Stomach smooth muscle (tissue), 2 donors: ENCODE data around the gene AQP12B.
A peak's percentile ranks its signal among the peaks of the same experiment; 100 is the strongest.

ENCODE experiments used
- H3K27ac ChIP-seq: one replicate; pipeline ENCODE4 v1.7.0; 2013; ENCODE audit warnings: mild to moderate bottlenecking, low read length, inconsistent platforms
- H3K27me3 ChIP-seq, 2 donors: one replicate each; pipeline ENCODE4 v1.7.0; 2013; ENCODE audit warnings: low read length in 2 of 2; ENCODE audit not compliant: insufficient read depth in 2 of 2, control insufficient read depth in 1 of 2
- H3K36me3 ChIP-seq, 2 donors: one replicate each; pipeline ENCODE4 v1.7.0; 2013; ENCODE audit warnings: low read length in 2 of 2; ENCODE audit not compliant: control insufficient read depth in 2 of 2, insufficient read depth in 2 of 2
- H3K4me1 ChIP-seq: one replicate; pipeline ENCODE4 v1.7.0; 2013; ENCODE audit warnings: low read length; ENCODE audit not compliant: control insufficient read depth, insufficient read depth
- H3K4me3 ChIP-seq, 2 donors: one replicate each; pipeline ENCODE4 v1.7.0; 2013; ENCODE audit warnings: low read length in 2 of 2
- H3K9ac ChIP-seq, 2 donors: one replicate each; pipeline ENCODE4 v1.7.0; 2013; ENCODE audit warnings: low read length in 2 of 2, mild to moderate bottlenecking in 1 of 2
- H3K9me3 ChIP-seq, 2 donors: one replicate each; pipeline ENCODE4 v1.7.0; 2013; ENCODE audit warnings: low read length in 2 of 2; ENCODE audit not compliant: control insufficient read depth in 2 of 2
- donor health status: healthy.
- donor health status: Pancreatic carcinoma.

The AQP12B gene

GRCh38 chr2:240644859-240645301, 37.8 kb downstream of the AQP12B start:
- Histone ChIP-seq H3K27ac (no peak overlapping the region), H3K4me3 (no peak overlapping the region)

GRCh38 chr2:240644171-240644651, 38.5 kb downstream of the AQP12B start:
- Histone ChIP-seq H3K27ac (no peak overlapping the region), H3K36me3 (no peaks in the 10 kb centered on the region), H3K27me3 (peaks cover 20 to 33% of the 10 kb centered on the region in 2 donors), H3K9me3 (no peaks in the 10 kb centered on the region), H3K4me3 (no peak overlapping the region), H3K4me1 (no peaks in the 10 kb centered on the region), H3K9ac (no peak overlapping the region)

More at GRCh38 chr2:240644859-240645301, 37.8 kb downstream of the AQP12B start:
- H3K27me3 ChIP-seq: peaks cover 20 to 33% of the 10 kb centered on the region in 2 donors
- no peaks in the 10 kb centered on the region for H3K9me3 ChIP-seq
- H3K36me3 ChIP-seq: no peaks in the 10 kb centered on the region
- H3K9ac ChIP-seq: no peak overlapping the region
- H3K4me1 ChIP-seq: no peaks in the 10 kb centered on the region

DNA sequence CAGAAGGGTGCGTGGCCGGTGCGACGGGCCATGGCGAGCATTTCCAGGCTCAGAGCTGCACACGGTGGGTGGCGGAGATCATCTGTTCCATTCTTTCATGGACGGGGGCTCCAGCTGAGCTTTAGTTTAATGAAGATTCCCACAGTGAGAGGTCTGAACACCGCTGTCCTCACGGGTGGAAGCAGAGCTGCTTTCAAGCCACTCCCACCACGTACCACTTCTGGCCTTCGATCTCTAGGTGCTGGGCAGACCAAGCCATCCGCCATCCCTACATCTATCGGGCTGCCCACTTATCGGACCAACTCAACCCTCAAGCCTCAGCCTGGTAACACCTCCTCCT, 38.9 kb downstream of the AQP12B start:
- no peak overlapping the region for H3K9ac ChIP-seq
- no peaks in the 10 kb centered on the region for H3K9me3 ChIP-seq
- H3K27ac ChIP-seq: no peak overlapping the region
- no peak overlapping the region for H3K4me3 ChIP-seq
- H3K36me3 ChIP-seq: no peaks in the 10 kb centered on the region
- H3K27me3 ChIP-seq: peaks cover 18 to 31% of the 10 kb centered on the region in 2 donors
- H3K4me1 ChIP-seq: no peaks in the 10 kb centered on the region

DNA sequence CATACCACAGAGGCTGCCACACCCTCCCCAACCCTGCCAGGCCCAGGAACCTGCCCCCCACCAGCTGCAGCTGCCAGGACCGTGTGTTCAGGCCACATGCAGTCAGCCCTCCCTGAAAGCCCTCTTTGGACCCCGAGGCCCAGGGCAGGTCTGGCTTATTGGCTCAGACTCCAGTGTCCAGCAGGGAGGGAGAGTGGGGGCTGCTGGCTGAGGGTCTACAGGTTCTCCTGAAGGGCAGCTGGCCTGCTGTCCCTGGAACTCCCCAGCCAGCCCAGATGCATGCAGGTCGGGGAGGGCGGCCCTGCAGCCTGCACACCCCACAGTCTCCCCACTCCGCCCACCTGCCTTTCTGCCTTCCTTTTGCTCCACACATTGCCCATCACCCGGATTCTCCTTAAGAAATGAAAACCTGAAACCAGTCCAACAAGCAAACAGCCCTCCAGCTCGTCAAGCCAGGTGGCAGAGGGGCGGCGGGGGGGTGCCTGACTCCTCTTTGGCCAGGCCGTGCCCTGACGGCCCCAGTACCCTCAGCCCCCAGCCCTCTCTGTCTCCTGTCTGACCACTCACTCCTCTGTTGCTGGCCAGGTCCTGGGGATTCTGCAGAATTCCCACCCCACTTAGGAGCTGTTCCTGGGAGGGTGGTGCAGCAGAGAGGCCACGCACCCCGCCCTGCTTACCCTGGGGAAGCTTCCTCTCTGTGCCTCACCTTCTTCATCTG, 39.4 kb downstream of the AQP12B start:
- Histone ChIP-seq H3K27ac (no peak overlapping the region), H3K9ac (no peak overlapping the region), H3K4me3 (no peak overlapping the region), H3K36me3 (no peaks in the 10 kb centered on the region), H3K4me1 (no peaks in the 10 kb centered on the region), H3K27me3 (peaks cover 16 to 25% of the 10 kb centered on the region in 2 donors), H3K9me3 (no peaks in the 10 kb centered on the region)

DNA sequence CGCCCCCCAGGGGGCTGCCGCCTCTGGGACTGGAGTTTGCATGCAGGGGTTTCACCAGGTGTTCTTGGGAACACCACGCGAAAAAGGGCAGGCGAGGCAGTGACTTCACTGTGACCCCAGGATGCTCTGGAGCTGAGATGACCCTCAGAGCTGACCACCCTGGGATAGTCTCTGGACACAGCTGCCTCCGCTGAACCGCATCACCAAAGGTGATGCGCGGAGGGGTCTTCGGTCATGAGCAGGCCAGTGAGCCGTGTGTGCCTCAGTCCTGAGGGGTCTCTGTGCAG, 39.9 kb downstream of the AQP12B start:
- Histone ChIP-seq H3K4me3 (no peak overlapping the region), H3K9ac (no peak overlapping the region), H3K4me1 (no peaks in the 10 kb centered on the region), H3K9me3 (no peaks in the 10 kb centered on the region), H3K27me3 (peaks cover 14 to 28% of the 10 kb centered on the region in 2 donors), H3K36me3 (no peaks in the 10 kb centered on the region), H3K27ac (no peak overlapping the region)

- no peak overlapping the region for H3K4me3 ChIP-seq
- no peaks in the 10 kb centered on the region for H3K9me3 ChIP-seq
- no peaks in the 10 kb centered on the region for H3K4me1 ChIP-seq
- no peaks in the 10 kb centered on the region for H3K36me3 ChIP-seq
- no peak overlapping the region for H3K27ac ChIP-seq
- peaks cover 10 to 25% of the 10 kb centered on the region in 2 donors for H3K27me3 ChIP-seq
- H3K9ac ChIP-seq: no peak overlapping the region
Observed at GRCh38 chr2:240642061-240642805, 40.5 kb downstream of the AQP12B start.

DNA sequence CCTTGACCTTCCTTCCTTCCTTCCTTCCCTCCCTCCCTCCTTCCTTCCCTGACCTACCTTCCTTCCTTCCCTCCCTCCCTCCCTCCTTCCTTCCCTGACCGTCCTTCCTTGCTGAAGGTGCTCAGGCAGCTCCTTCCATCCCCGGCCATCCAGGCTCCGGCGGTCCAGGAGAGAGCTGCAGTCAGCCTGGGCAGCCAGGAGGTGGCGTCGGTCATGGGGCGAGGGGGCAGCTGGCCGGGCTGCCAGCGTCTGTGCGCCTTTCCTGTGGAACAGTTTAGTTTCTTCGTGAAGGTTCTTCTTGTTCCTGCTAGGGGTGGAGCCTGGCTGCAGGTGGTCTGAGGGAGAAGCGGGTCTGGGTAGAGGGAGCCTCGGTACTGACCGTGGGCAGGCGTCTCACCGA, 41.7 kb downstream of the AQP12B start:
- Histone ChIP-seq H3K9ac (no peak overlapping the region), H3K27ac (no peak overlapping the region), H3K27me3 (peaks cover 13 to 17% of the 10 kb centered on the region in 2 donors), H3K9me3 (no peaks in the 10 kb centered on the region), H3K4me3 (no peak overlapping the region), H3K4me1 (no peaks in the 10 kb centered on the region), H3K36me3 (no peaks in the 10 kb centered on the region)

DNA sequence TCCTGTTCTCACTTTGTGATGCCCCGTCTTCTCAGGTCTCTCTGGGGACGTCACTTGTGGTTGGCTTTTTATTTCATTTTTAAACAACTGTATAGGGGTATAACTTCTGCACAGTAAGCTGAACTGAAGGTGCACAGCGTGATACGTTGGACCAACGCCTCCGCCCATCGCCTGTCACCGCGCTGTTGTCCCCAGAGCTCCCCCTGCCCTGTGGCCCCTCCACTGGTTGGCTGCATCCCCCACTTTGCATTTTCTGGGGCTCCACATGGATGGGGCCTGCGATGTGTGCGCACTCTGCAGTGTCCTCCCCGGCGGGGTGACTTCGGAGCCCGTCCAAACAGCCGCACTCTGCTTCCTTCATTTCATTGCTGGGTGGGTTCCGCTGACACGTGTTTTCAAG, 43.1 kb downstream of the AQP12B start:
- Histone ChIP-seq H3K4me3 (no peak overlapping the region), H3K9me3 (no peaks in the 10 kb centered on the region), H3K27ac (no peak overlapping the region), H3K4me1 (no peaks in the 10 kb centered on the region), H3K9ac (no peak overlapping the region), H3K27me3 (peaks cover 10 to 11% of the 10 kb centered on the region in 2 donors), H3K36me3 (no peaks in the 10 kb centered on the region)

GRCh38 chr2:240638512-240639160, 44.0 kb downstream of the AQP12B start:
- no peaks in the 10 kb centered on the region for H3K4me1 ChIP-seq
- H3K27me3 ChIP-seq: peaks cover 4 to 7% of the 10 kb centered on the region in 2 donors
- no peak overlapping the region for H3K9ac ChIP-seq
- H3K36me3 ChIP-seq: no peaks in the 10 kb centered on the region
- H3K9me3 ChIP-seq: peaks cover 0 to 2% of the 10 kb centered on the region in 2 donors
- no peak overlapping the region for H3K4me3 ChIP-seq
- H3K27ac ChIP-seq: peak overlapping the region; percentile 41

- no peak overlapping the region for H3K27ac ChIP-seq
- peaks cover 4% of the 10 kb centered on the region in 2 donors for H3K27me3 ChIP-seq
- H3K4me1 ChIP-seq: no peaks in the 10 kb centered on the region
- no peaks in the 10 kb centered on the region for H3K36me3 ChIP-seq
- H3K9me3 ChIP-seq: peaks cover 0 to 2% of the 10 kb centered on the region in 2 donors
- no peak overlapping the region for H3K9ac ChIP-seq
- H3K4me3 ChIP-seq: no peak overlapping the region
Observed at GRCh38 chr2:240637901-240638345, 44.8 kb downstream of the AQP12B start.
